ENCODE measurements around the gene FCHSD1. TPM values are rescaled to one million over a fixed set of nuclear protein-coding genes. Genes with fewer than 3 reads are reported as not detected.

Gene FCHSD1
- total RNA-seq, 1 experiment from 2014 or later, result 37.2 TPM

- Histone ChIP-seq H3K27me3 (ENCODE audit: insufficient read depth, low read length) (no peaks in the 10 kb centered on the region), H3K4me3 (replicated peaks in 1 of 2; ENCODE audit: low read depth in 1 of 2, low read length in 2 of 2) (peak overlapping the region; percentile 78 to 96), H3K79me2 (ENCODE audit: insufficient read depth, low read length) (peaks cover 35% of the 10 kb centered on the region), H3K9me2 (ENCODE audit: insufficient read depth) (no peaks in the 10 kb centered on the region), H2AFZ (ENCODE audit: low read depth, low read length, poor library complexity, severe bottlenecking) (no peak overlapping the region), H3K4me2 (ENCODE audit: low read length) (peak overlapping the region; percentile 98), H3K27ac (ENCODE audit: low read depth, low read length) (peak overlapping the region; percentile 62), H3K9ac (ENCODE audit: low read length) (peak overlapping the region; percentile 76), H3K9me3 (ENCODE audit: control insufficient read depth in 1 of 2, insufficient read depth in 1 of 2, low read depth in 1 of 2, low read length in 2 of 2) (no peaks in the 10 kb centered on the region), H3K36me3 (ENCODE audit: control insufficient read depth in 1 of 2, insufficient read depth in 2 of 2, low read length in 2 of 2) (0 out of 4 replicates have a peak, but pooled peaks cover 0 to 4% of the 10 kb centered on the region in 2 experiments), H4K20me1 (ENCODE audit: insufficient read depth) (no peaks in the 10 kb centered on the region), H3K4me1 (ENCODE audit: control insufficient read depth in 1 of 2, insufficient read depth in 2 of 2, low read length in 2 of 2) (peaks cover 10 to 40% of the 10 kb centered on the region in 2 experiments)
- RAD21 ChIA-PET (ENCODE audit: low non-redundant PET in 1 of 2, low total read pairs in 2 of 2, uncharacterized antibody in 2 of 2, unreplicated experiment in 2 of 2), result interaction anchor here in 1 of 2 experiments (1.4 to 1.8 kb wide), 2 partner anchors 19 to 46 kb away, joined by 3 to 9 read pairs; partner anchors contain the start of gene DIAPH1
- BruUV-seq (replicated peaks), result no TSS peak
- no peak for DNase-seq (ENCODE audit: low read depth, low spot score)
- peak; percentile 28 for ATAC-seq
- CTCF ChIA-PET, result interaction anchor here (1.0 to 3.5 kb wide), 5 partner anchors 19 to 242 kb away, joined by 3 to 35 read pairs (median 7); partner anchors contain the start of genes DIAPH1 and PCDHGA10
- TF ChIP-seq MAX (IDR thresholded peaks at IDR 0.05) (no peak), CTCF (IDR thresholded peaks at IDR 0.05 in 2 of 3, conservative IDR thresholded peaks at IDR 0.05 in 1 of 3; ENCODE audit: borderline replicate concordance in 1 of 3, insufficient read depth in 1 of 3, low read depth in 2 of 3, low read length in 2 of 3) (peak in 2 of 3 experiments; percentile 43 to 45; a peak in 4 of 6 replicates), TCF7L2 (IDR thresholded peaks at IDR 0.05; ENCODE audit: borderline replicate concordance, extremely low read depth, insufficient read depth, insufficient read length) (no peak), SIN3A (IDR thresholded peaks at IDR 0.05; ENCODE audit: low read depth) (no peak), POLR2AphosphoS5 (IDR thresholded peaks at IDR 0.05; ENCODE audit: low read depth, low read length) (peak; percentile 24; the same call in 1 of the 2 replicates), EZH2phosphoT487 (IDR thresholded peaks at IDR 0.05; ENCODE audit: borderline replicate concordance) (no peak), CBX3 (IDR thresholded peaks at IDR 0.05; ENCODE audit: low read depth) (no peak), CEBPB (IDR thresholded peaks at IDR 0.05; ENCODE audit: low read depth) (no peak), ZFX (IDR thresholded peaks at IDR 0.05) (peak; percentile 37; the same call in 1 of the 2 replicates), YY1 (IDR thresholded peaks at IDR 0.05; ENCODE audit: extremely low read depth, insufficient replicate concordance, low read depth, low read length) (no peak), SRF (IDR thresholded peaks at IDR 0.05; ENCODE audit: low read depth) (no peak), FOSL1 (IDR thresholded peaks at IDR 0.05; ENCODE audit: low read depth) (no peak)
- intact Hi-C loops (cut with micrococcal nuclease), result no loop called here
- POLR2A ChIA-PET, result interaction anchor here (2.0 kb wide), 1 partner anchor 19 kb away, joined by 14 read pairs; the partner anchor contains the start of gene DIAPH1
Observed at GRCh38 chr5:141637767-141638419, 13.3 kb downstream of the FCHSD1 start.
